Mononuclear cell (primary cell): ENCODE results near the gene GNG10. TPM values are rescaled to one million over a fixed set of nuclear protein-coding genes. Genes with fewer than 3 reads are reported as not detected.

Source experiments
- H3K27me3 ChIP-seq: 2 replicates; pipeline ENCODE4 v1.6.0; 2011; ENCODE audit warnings: low read length, control low read depth; ENCODE audit not compliant: insufficient read depth
- H3K4me1 ChIP-seq: 2 replicates; pipeline ENCODE4 v1.5.1; 2011; ENCODE audit warnings: mild to moderate bottlenecking, low read length, control low read depth; ENCODE audit not compliant: insufficient read depth
- H3K4me3 ChIP-seq: 2 replicates; pipeline ENCODE4 v1.5.1; 2011; ENCODE audit warnings: mild to moderate bottlenecking, low read length, moderate library complexity
- H3K9me3 ChIP-seq: 2 replicates; pipeline ENCODE4 v1.5.1; 2011; ENCODE audit warnings: low read depth, mild to moderate bottlenecking, control low read depth, low read length
- total RNA-seq: library from RNA; depleted of rRNA; stranded (reverse); fragments of >200 nt; gene quantifications from one replicate; pipeline ENCODE4 v1.2.3, GENCODE V29; 2012

GNG10 gene
- total RNA-seq, 1 donor = 41.8 TPM

DNA sequence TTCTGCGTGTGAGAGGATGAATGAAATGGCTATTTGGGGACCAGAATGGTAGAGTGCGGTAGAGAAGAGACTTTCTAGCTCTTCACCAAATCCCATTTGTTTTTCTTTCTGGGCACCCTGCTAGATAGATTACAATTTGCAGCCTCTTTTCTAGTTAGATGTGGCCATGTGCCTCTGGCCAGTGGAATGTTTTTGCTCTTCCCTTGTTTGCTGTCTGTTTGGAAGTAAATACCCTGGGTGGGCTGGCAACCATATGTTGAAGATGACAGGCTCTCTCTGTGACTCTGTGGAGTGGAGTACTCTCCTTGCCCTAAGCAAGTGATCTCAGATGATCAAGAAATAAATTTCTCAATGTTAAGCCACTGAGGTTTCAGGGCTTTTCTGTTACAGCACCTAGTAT is 12.9 kb downstream of the GNG10 start:
- no peaks in the 10 kb centered on the region for H3K4me1 ChIP-seq

DNA sequence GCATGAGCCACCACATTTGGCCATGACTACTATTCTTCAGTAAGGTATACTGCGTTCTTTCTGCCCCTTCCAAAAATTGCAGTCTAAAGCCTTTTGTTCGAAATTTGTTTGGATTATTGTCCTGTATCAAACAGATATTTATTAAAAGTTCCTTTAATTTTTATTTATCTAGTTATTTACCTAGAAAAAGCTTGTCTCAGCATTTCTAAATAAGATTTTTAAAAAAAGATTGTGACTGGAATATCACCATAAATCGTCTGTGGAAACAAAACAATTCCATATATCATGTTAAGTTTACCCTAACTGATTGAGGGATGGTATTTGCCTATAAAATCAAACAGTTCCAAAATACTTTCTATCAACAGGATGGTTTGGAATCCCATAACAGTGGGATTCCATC is 14.7 kb downstream of the GNG10 start:
- Histone ChIP-seq H3K4me1 (no peaks in the 10 kb centered on the region), H3K27me3 (no peaks in the 10 kb centered on the region), H3K9me3 (no peaks in the 10 kb centered on the region), H3K4me3 (no peak overlapping the region)

More for the DNA sequence above, 12.9 kb downstream of the GNG10 start:
- H3K9me3 ChIP-seq = no peaks in the 10 kb centered on the region
- no peak overlapping the region for H3K4me3 ChIP-seq
- H3K27me3 ChIP-seq = no peaks in the 10 kb centered on the region

DNA sequence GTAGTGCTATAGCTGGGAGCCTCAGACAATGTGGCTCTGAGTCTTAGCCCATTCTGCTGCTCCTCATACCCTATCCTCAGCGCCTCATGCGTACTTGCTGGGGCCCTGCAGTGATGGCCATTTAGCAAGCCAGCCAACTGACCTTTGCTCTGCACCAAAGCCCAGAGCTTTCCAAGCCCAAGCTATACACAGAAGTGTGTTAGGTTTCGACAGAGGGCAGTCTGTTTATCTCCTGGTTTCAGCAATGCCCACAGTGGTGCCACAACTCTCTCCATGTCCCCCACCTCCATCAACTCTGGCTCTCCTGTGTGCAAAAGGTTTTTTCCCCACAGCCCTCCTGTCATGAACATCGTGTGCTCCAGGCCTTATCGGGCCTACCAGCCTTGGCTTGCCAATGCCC is 16.9 kb downstream of the GNG10 start:
- Histone ChIP-seq H3K4me1 (no peaks in the 10 kb centered on the region), H3K4me3 (no peak overlapping the region)

DNA sequence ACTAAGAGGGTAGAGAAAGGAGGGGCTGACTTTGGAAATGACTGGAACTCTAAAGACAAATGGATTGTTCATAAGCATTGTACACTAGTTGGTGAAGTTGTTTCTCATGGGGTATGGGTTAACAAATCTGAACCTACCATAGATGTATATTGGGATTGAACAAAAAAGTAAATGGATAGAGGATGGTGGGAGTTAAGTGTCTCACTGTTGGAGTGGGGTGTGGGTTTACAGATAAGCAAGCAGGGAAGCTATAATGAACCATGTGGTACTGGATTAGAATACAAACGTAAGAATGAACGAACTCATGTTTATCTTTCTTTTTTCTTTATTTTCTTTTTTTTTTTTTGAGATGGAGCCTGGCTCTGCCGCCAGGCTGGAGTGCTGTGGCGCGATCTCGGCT is 17.8 kb downstream of the GNG10 start:
- no peaks in the 10 kb centered on the region for H3K27me3 ChIP-seq
- no peak overlapping the region for H3K4me3 ChIP-seq
- H3K9me3 ChIP-seq = no peaks in the 10 kb centered on the region
- H3K4me1 ChIP-seq = no peaks in the 10 kb centered on the region

More for the DNA sequence above, 16.9 kb downstream of the GNG10 start:
- Histone ChIP-seq H3K9me3 (no peaks in the 10 kb centered on the region), H3K27me3 (no peaks in the 10 kb centered on the region)

DNA sequence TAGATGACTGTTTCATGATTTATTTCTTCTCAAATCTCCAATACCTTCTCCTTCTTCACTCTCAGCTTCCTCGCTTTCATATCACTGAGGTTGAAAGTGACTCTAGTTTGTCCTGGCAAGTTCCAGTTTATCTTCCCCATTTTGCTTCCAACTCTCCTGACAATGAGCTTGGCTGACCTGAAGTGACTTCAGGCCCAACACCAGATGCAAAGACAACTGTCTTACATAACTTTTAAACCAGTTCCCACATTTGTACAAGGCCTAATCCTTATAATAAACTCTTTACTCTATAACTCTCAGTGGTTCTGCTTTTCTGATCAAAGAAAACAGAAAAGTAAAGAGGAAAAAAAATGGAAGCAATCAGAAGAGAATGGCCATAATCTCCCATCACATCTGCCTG is 22.0 kb downstream of the GNG10 start:
- Histone ChIP-seq H3K27me3 (no peaks in the 10 kb centered on the region), H3K4me1 (no peaks in the 10 kb centered on the region), H3K4me3 (no peak overlapping the region), H3K9me3 (no peaks in the 10 kb centered on the region)

DNA sequence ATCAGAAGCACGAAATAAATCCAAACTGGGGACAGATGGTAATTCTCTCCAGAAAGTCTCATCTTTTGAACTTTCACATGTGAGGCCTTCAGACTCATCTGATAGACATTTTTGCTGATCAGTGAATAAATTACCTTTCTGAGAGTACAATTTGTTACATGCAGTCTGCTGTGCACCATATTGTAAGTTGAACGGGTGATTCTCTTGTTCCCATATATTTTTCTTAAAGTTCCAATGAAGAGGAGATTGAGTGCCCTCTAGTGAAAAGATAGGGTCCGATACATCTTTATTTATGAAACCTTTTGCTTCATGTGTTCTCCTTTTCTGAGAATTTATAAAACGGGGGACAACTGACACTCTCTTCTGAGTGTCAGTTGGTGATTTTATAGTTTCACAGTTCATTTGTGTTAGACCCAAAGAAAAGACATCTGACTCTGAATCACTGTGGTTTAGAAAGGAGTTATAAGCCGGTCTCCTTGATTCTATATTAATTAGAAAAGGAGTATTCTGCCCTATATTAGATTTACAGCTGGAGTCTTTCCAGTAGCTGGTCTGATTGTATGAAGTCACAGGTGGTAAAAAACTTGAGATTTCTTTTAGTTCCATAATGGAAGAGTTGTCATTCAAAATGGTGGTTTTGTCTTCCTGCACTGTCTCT is 30.4 kb downstream of the GNG10 start:
- H3K27me3 ChIP-seq = no peaks in the 10 kb centered on the region
- no peak overlapping the region for H3K4me3 ChIP-seq
- H3K9me3 ChIP-seq = no peaks in the 10 kb centered on the region

DNA sequence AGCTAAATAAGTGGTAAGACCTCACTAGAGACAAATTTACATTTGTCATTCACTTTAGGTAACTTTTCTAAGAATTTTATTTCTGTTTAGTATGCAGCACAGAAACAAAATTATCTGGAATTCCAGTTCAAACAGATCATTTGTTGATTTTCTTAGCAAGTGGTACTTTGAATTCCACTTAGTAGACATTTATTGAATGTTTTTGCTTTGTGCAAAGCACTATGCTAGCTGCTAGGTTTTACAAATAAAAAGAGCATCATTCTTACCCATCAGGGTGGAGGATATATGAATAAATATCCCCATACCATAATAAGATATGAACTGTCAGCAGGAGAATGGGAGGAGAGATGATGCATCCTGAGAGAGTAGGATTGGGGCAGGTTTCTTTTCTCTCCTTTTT is 35.4 kb downstream of the GNG10 start:
- Histone ChIP-seq H3K27me3 (no peaks in the 10 kb centered on the region), H3K9me3 (no peaks in the 10 kb centered on the region), H3K4me3 (no peak overlapping the region), H3K4me1 (no peaks in the 10 kb centered on the region)

More for the DNA sequence above, 30.4 kb downstream of the GNG10 start:
- H3K4me1 ChIP-seq = no peaks in the 10 kb centered on the region

DNA sequence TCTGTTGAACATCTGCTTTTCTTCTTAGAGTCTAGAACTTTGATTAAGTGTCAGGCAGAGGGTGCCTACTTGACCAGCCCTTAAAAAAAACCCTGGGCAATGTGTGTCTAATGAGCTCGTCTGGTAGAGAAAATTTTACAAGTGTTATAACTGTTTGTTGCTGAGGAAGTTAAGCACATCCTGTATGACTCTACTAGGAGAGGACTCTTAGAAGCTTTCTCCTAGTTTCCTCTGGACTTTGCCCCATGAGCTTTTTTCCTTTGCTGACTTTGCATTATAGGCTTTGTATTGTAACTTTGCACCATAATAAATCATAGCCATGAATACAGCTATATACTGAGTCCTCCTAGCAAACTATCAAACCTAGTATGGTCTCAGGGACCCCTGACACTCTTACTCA is 39.4 kb downstream of the GNG10 start:
- Histone ChIP-seq H3K9me3 (no peaks in the 10 kb centered on the region), H3K4me1 (no peaks in the 10 kb centered on the region), H3K4me3 (no peak overlapping the region), H3K27me3 (no peaks in the 10 kb centered on the region)

DNA sequence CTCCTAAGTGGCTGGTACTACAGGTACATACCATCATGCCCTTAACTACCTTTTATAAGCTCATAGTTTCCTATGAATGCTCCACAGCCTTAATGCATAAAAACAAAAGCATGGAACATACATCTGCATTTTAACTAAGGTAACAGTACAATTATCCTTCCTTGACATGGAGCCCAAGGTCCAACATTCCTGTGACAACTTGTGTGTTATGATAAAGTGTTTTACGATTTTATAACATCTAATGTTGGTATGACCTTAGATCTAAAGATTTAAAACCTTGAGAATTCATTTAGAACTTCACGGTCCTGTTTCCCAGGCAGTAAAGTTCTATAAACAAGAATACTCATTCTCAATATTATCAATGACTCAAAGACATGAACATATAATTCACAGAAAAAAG is 43.1 kb downstream of the GNG10 start:
- H3K27me3 ChIP-seq = no peaks in the 10 kb centered on the region
- H3K4me1 ChIP-seq = no peaks in the 10 kb centered on the region
- H3K9me3 ChIP-seq = no peaks in the 10 kb centered on the region

DNA sequence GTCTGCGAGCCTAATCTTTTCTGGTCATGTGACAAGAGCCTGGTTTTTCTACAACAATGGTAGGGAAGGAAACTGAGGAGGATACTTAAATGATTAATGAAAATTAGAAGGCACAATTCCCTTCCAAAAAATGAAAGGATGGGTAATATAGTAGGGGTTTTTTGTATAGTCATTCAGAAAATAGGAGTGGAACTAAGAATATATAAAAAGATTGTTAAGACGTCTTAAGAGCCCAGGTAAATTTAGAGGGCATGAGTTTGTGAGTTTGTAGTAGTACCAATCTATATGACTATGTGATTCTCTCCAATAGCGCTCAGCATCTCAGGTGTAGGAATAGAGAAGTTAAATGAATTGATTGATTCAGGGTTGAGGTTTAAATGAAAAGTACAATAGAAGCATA is 50.1 kb downstream of the GNG10 start:
- Histone ChIP-seq H3K4me3 (no peak overlapping the region), H3K9me3 (no peaks in the 10 kb centered on the region), H3K27me3 (no peaks in the 10 kb centered on the region), H3K4me1 (no peaks in the 10 kb centered on the region)

More for the DNA sequence above, 43.1 kb downstream of the GNG10 start:
- no peak overlapping the region for H3K4me3 ChIP-seq

DNA sequence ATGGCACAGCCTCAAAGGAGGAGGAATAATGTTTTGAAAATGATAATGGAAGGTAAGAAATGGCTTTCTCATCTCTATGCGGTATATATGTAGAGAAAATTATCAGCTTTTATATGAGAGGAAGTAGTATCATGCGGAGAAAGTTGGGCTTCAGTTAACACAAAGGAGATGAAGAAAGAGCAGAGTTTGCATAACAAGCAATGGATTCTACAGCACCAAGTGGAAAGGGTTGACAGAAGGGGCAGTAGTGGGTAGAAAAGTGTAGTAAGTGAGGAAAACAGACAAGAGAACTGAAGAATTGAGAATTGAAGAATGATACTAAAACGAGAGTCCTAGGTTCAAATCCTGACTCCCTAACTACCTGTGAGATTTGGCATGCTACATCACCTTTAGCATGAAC is 51.0 kb downstream of the GNG10 start:
- Histone ChIP-seq H3K9me3 (no peaks in the 10 kb centered on the region), H3K27me3 (no peaks in the 10 kb centered on the region), H3K4me3 (no peak overlapping the region), H3K4me1 (no peaks in the 10 kb centered on the region)

DNA sequence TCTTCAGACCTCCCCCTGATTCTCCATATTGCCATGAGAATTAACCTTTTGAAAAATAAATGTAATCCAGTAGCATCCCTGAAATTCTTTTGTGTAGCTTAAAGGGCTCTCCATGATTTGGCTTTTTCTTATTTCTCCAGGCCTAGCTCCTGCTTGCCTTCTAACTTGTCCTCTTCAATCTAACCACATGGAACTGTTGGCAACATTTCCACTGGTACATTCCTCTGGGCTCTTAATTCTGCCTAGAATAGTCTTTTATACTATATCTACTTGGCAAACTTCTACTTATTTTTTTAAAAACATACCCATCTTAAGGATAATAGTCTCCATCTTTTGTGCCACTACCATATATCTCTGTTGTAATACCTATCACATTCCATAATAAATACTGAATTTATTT is 54.1 kb downstream of the GNG10 start:
- Histone ChIP-seq H3K9me3 (no peaks in the 10 kb centered on the region), H3K27me3 (no peaks in the 10 kb centered on the region), H3K4me1 (no peaks in the 10 kb centered on the region), H3K4me3 (no peak overlapping the region)

DNA sequence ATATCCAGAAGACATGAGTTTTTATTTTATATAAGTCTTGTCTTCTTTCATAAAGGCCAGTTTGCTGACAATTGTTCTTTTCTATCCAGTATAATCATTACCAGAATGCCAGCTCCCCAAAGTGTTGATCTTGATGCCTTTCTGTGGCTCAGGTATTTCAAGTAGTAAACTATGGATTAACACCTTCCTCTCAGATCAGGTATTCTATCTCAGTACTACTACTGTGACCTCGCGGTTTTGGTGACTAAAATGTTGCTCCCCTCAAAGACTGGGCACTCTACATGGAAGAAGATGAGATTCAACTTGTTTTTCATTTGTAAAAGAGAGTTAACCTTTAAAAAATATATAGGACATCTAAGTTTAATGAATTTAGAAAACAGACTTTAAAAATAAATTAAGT is 58.1 kb downstream of the GNG10 start:
- no peaks in the 10 kb centered on the region for H3K4me1 ChIP-seq
- no peaks in the 10 kb centered on the region for H3K9me3 ChIP-seq
- no peak overlapping the region for H3K4me3 ChIP-seq
- no peaks in the 10 kb centered on the region for H3K27me3 ChIP-seq

Other genes starting within 250 kb of the GNG10 start
- 49.1 TPM for gene ECPAS, start 177.2 kb upstream of the GNG10 start, total RNA-seq
- 29.9 TPM for gene ZNF483, start 136.4 kb upstream of the GNG10 start, total RNA-seq
- gene PTGR1, start 62.0 kb upstream of the GNG10 start, total RNA-seq = 0.31 TPM
- gene DNAJC25, start 30.3 kb upstream of the GNG10 start, total RNA-seq = 4.9 TPM
- under 0.01 TPM for gene SHOC1, start 133.3 kb downstream of the GNG10 start, total RNA-seq
- gene UGCG, start 235.2 kb downstream of the GNG10 start, total RNA-seq = 76.9 TPM